Left ventricle myocardium inferior (tissue), 1 donor: ENCODE results near the gene KDM7A. TPM values are rescaled to one million over a fixed set of nuclear protein-coding genes. Genes with fewer than 3 reads are reported as not detected.

Experiments used
- total RNA-seq: library from RNA; stranded (reverse); fragmentation: NEBNext Ultra II Directional; extraction: Animal tissue kit (Norgen Biotek cat#: 25700); gene quantifications from one replicate; pipeline ENCODE4 v1.2.1, GENCODE V29; 2021
- donor health status: DM: no; HTN: yes; CAD: no; lungs with severe emphysema.

Gene KDM7A
- total RNA-seq, 1 donor from 2014 or later: 8.2 TPM

Other genes with a start within 250 kb of the KDM7A start
- 16.4 TPM for gene PARP12, start 114.0 kb downstream of the KDM7A start, total RNA-seq
- 7.5 TPM for gene SLC37A3, start 221.5 kb upstream of the KDM7A start, total RNA-seq
- gene RAB19, start 227.1 kb upstream of the KDM7A start, total RNA-seq: not detected